T-helper 2 cell (primary cell): ENCODE data around the gene PKD1.

Experiments
- DNase-seq, 5 experiments: peaks; one replicate each; pipeline versions ENCODE4 v3.0.0 to v3.0.0-alpha.2; 2012 to 2022

PKD1 gene

DNA sequence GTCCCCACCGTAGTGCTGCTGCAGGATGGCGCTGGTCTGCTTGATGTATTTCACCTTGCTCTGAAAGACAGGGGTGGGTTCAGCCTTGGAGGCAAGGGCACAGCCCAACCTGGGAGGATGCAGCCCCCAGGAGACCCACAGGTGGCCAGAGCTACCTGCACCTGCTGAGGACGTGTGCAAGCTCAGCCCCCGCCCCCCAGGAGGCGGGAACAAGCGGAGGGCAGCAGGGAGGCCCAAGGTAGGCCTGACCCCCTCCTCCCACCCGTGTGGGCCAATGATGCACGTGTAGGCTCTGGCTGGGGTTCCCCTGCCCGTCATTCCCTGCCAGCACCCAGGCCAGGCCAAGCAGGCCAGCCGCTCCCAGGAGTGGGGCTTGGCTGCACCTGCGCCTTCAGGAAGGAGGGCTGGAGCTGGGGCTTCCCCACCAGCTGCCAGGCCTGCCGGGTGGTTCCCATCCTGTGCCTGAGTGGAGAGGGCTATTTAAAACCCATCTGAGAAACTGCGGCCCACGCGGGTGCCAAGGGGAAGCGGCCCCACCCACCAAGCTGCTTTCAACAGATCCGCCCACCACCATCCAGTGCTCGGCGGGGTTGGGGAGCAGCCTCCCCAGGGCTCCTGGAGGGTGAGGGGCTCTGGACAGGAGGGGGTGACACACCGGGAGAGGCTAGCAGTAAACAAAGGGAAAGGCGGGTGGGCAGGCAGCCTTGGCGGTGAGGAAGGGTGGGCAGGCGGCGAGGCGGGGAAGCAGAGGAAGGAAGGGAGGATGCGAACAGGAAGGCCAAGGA lies 91.8 kb downstream of the PKD1 start:
- DNase-seq: no peak

DNA sequence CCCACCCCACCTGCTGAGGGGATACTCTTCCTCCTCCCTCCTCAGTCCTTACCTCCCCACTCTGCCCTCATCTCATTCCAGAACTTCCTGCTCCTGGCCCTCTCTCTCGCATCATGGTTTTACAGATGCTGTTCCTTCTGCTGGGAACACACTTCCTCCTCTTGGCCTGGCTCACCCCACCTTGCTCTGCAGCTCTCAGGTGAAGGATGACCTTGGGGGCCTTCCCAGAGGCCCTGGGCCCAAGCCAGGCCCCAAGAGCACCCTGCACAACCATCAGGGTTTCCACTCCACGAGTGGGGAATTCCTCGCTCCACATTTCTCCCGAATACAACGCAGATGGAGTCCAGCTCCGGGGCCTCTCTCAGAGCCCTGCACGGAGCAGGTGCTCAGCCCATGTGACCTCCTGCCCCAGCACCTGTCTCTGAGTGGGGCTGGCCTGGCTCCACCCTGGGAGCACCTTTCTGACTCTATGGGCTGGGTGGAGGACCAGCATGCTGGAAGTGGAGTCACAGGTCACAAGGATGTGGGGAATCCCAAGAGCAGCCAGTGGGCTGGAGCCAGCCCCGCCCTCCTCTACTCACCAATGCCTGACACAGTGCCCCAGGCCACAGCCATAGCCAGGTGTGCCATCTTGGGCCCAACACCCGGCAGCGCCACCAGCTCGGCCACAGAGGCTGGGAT lies 92.6 kb downstream of the PKD1 start:
- no peak for DNase-seq

DNA sequence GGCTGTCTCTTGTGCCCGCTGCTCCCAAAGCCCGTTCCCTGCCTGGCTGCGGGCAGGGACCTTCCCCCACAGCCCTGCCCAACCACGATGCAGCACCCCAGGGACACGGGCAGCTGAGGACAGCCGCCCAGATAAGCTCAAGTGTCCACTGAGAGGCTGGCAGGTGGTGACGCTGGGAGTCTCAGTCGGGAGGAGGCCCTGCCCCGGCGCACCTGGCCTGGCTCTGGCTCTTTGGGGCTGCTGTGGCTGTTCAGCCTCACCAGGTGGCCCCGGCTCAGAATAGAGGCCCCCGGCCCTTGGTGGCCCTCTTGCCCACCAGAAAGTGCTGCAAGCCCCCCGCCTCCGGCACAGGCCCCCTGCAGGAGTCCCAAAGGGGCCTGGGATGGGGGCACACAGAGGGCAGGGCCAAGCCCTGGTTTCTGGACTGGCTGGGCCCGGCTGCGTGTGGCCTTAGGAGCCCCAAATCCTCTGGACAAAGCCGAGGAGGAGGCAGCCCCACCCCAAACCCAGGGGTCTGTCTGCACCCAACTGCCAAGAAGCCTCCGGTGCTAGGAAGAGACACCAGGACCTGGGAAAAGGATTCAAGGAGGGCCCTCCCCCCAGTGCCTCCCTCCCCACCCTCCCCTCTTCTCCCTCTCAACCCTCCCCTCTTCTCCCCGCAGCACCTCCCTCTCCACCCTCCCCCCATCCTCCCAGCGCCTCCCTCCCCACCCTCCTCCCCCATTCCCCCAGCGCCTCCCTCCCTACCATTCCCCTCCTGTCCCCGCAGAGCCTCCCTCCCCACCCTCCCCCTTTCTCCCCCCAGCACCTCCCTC lies 93.3 kb downstream of the PKD1 start:
- DNase-seq: no peak

DNA sequence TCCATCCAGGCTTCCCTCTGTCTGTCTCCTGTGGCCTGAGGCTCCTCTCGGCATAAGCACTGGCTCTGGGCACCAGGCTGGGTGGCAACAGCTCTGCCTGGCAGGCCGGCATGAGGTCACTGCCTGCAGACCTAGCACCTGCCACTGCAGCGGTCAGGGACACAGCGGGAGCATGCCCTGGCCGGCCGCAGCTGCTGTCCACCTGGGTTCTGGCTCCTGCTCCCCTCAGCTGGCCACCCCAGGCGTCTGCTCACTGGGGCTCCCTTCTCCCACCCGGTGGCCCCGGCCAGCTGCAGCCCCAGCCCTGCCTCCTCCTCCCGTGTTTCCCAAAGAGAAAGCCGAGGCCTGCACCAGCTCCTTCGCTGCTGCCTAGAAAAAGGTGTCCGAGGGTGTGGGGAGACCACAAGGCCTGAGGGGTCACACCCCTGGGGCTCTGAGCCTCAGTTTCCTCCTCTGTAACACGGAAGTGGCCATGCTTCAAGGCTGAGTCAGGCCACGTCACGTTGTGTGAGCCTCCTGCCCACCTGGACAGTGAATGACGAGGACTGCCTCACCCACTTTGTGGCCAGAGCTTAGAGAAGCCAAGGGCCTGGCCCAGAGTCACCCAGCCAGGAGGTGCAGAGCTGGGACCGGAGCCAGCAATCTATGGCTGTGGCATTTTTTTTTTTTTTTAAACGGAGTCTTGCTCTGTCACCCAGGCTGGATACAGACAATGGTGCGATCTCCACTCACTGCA lies 94.7 kb downstream of the PKD1 start:
- DNase-seq: no peak

DNA sequence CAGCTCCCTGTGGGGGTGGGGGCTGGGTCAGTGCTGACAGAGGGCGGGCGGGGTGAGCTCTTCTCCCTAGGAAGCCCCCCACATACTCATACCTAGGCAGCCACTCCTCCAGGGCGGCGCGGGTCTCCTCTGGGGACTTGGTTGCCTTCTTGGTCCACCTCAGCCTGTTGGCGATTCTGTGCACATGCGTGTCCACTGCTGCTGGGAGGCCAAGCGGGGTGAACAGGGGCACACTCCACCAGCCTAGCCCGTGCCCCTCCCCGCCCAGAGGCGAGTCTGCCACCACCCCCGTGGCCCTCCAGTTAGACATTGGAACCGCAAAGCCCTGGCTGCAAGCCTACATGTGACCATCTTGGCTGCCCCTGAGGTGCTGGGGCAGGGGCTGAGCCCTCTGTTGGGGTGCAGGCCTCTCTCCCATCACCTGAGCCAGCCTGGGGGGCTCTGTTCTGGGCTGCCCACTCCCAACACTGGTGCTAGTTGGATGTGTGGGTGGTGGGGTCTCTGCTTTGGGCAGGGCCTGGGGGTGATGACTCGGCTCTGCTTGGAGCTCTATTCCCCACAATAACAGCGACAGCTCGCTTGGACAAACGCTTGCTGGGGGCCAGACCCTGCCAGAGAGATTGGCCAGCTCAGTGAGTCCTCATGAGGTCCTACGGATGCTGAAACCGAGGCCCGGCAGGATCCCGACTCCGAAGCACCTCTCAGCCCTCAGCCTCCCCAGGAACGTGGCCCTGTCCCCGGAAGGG lies 95.5 kb downstream of the PKD1 start:
- no peak for DNase-seq

DNA sequence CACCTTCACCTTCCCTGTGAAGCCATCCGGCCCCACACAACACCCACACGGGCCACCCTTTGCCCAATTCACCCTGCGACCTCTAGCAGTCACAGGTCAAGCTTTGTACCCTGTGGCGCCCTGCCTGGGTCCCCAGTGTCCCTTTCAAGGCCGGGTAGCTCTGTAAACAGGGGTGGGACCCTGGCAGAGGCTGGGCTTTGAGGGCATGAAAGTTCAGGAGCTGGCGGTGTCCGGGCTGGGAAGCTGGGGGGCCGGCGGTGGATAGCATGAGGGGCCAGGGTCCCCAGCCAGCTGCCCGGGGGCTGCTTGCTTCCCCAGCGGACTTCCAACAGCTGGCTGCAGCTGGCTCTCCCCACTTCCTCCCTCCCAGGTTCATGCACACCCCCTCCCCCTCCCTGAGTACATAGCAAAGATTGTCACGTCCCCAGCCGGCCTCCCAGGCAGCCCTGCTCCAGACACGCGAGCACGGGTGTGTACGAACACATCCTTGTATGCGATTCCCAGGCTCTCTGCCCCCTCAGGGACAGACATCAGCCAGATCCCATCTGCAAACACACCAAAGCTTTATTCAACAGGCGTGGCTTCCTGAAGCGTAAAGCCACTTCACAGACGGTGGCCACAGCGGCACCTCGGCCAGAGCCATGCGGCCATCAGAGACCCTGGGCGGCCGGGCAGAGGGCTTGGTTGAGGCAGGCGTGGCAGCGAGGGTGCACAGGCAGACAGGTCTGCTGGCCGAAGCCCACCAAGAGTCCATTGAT lies 96.2 kb downstream of the PKD1 start:
- no peak for DNase-seq
